Mesothelial cell of epicardium (in vitro differentiated cells): ENCODE data around the gene AGAP3. TPM values are rescaled to one million over a fixed set of nuclear protein-coding genes. Genes with fewer than 3 reads are reported as not detected.
A peak's percentile ranks its signal among the peaks of the same experiment; 100 is the strongest.

ENCODE experiments used
- DNase-seq, 2 experiments: peaks; one replicate each; pipeline ENCODE4 v3.0.0; 2021; ENCODE audit warnings: low spot score in 2 of 2; ENCODE audit not compliant: unreplicated experiment in 2 of 2
- H3K27ac Mint-ChIP-seq: 2 replicates; pipeline ENCODE4 v1.8.0; 2021; ENCODE audit warnings: mixed read lengths
- H3K27me3 Mint-ChIP-seq: 2 replicates; pipeline ENCODE4 v1.8.0; 2021; ENCODE audit warnings: low read depth, mixed read lengths
- H3K36me3 Mint-ChIP-seq: 2 replicates; pipeline ENCODE4 v1.8.0; 2021; ENCODE audit warnings: mixed read lengths
- H3K4me1 Mint-ChIP-seq: 2 replicates; pipeline ENCODE4 v1.8.0; 2021; ENCODE audit warnings: mixed read lengths
- H3K4me3 Mint-ChIP-seq: 2 replicates; pipeline ENCODE4 v1.8.0; 2021; ENCODE audit warnings: mild to moderate bottlenecking, moderate library complexity, mixed read lengths
- H3K9me3 Mint-ChIP-seq: 2 replicates; pipeline ENCODE4 v1.8.0; 2021; ENCODE audit warnings: mixed read lengths
- total RNA-seq: library from RNA; stranded (reverse); gene quantifications from 3 replicates; pipeline ENCODE4 v1.2.1, GENCODE V29; 2021
- TF ChIP-seq, protein P1 (sequence below): fragments of 200-600 bp; sonication (generic); IDR thresholded peaks from one replicate; pipeline ENCODE4 v1.5.0; 2021; ENCODE audit warnings: antibody characterized with exemption; ENCODE audit not compliant: unreplicated experiment

Gene AGAP3
- total RNA-seq, 1 donor from 2014 or later, result 134 TPM

GRCh38 chr7:151063212-151063561, 23.1 kb upstream of the AGAP3 start:
- Mint-ChIP-seq H3K4me3 (no peak overlapping the region), H3K4me1 (peaks cover 49% of the 10 kb centered on the region), H3K27ac (peak overlapping the region; percentile 6), H3K27me3 (no peaks in the 10 kb centered on the region), H3K36me3 (peaks cover 12% of the 10 kb centered on the region), H3K9me3 (no peaks in the 10 kb centered on the region)
- DNase-seq, result no peak
- TF ChIP-seq, protein P1, sequence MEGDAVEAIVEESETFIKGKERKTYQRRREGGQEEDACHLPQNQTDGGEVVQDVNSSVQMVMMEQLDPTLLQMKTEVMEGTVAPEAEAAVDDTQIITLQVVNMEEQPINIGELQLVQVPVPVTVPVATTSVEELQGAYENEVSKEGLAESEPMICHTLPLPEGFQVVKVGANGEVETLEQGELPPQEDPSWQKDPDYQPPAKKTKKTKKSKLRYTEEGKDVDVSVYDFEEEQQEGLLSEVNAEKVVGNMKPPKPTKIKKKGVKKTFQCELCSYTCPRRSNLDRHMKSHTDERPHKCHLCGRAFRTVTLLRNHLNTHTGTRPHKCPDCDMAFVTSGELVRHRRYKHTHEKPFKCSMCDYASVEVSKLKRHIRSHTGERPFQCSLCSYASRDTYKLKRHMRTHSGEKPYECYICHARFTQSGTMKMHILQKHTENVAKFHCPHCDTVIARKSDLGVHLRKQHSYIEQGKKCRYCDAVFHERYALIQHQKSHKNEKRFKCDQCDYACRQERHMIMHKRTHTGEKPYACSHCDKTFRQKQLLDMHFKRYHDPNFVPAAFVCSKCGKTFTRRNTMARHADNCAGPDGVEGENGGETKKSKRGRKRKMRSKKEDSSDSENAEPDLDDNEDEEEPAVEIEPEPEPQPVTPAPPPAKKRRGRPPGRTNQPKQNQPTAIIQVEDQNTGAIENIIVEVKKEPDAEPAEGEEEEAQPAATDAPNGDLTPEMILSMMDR, result no peak

- no peak overlapping the region for H3K27ac Mint-ChIP-seq
- H3K36me3 Mint-ChIP-seq, result peaks cover 16% of the 10 kb centered on the region
- no peaks in the 10 kb centered on the region for H3K9me3 Mint-ChIP-seq
- H3K27me3 Mint-ChIP-seq, result no peaks in the 10 kb centered on the region
- H3K4me1 Mint-ChIP-seq, result peaks cover 40% of the 10 kb centered on the region
- H3K4me3 Mint-ChIP-seq, result no peak overlapping the region
- DNase-seq, result no peak
- TF ChIP-seq, protein P1, result no peak
Observed at GRCh38 chr7:151064454-151064853, 21.8 kb upstream of the AGAP3 start.

- Mint-ChIP-seq H3K4me3 (no peak overlapping the region), H3K36me3 (peaks cover 16% of the 10 kb centered on the region), H3K4me1 (peaks cover 40% of the 10 kb centered on the region), H3K27ac (no peak overlapping the region), H3K27me3 (no peaks in the 10 kb centered on the region), H3K9me3 (no peaks in the 10 kb centered on the region)
- TF ChIP-seq, protein P1, result no peak
- no peak for DNase-seq
Observed at GRCh38 chr7:151064993-151065392, 21.3 kb upstream of the AGAP3 start.

DNA sequence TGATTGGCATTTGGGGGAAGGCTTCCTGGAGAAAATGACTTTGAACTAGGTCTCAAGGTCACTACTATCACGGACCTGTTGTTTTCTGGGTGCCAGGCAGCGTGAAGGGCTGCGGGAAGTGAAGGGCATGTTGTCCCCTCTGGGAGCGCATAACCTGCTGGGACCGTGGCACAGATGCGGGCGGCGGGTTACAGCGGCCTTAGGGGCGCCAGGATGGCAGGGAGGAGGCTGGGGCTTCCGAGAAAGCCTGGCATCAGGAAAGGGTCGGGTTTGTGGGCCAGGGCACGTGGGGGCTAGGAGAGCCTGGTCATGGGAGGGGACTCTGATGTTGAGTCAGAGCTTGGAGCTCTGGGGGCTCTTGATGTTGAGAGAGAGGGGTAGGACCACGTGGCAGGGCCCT, 20.8 kb upstream of the AGAP3 start:
- Mint-ChIP-seq H3K36me3 (peaks cover 16% of the 10 kb centered on the region), H3K4me1 (peaks cover 36% of the 10 kb centered on the region), H3K27me3 (no peaks in the 10 kb centered on the region)

DNA sequence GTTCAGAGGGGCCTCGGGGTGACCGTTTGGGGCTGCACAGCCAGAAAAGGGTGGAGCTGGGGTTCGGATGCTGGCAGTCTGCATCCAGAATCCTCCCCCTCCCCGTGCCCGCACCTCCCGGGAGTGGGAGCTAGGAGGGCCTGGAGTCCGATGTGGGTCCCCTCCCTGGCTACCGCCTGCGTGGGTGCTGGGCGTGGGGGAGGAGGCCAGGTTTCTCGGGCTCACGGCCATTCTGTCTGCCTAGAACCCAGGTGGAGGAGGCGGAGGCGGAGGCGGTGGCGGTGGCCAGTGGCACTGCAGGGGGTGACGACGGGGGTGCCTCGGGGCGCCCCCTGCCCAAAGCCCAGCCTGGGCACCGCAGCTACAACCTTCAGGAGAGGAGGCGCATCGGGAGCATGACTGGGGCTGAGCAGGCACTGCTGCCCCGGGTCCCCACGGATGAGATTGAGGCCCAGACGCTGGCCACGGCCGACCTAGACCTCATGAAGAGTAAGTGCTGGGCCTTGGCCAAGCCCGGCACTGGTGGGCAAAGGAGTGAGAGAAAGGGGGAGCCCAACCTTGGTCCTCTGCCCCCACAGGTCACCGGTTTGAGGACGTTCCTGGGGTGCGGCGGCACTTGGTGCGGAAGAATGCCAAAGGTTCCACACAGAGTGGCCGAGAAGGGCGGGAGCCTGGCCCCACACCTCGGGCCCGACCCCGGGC, 19.9 kb upstream of the AGAP3 start:
- Mint-ChIP-seq H3K4me3 (no peak overlapping the region), H3K4me1 (peaks cover 27% of the 10 kb centered on the region), H3K27ac (no peak overlapping the region), H3K36me3 (peaks cover 16% of the 10 kb centered on the region), H3K27me3 (no peaks in the 10 kb centered on the region), H3K9me3 (no peaks in the 10 kb centered on the region)
- TF ChIP-seq, protein P1, result no peak
- DNase-seq, result no peak

More for the DNA sequence above, 20.8 kb upstream of the AGAP3 start:
- no peaks in the 10 kb centered on the region for H3K9me3 Mint-ChIP-seq
- no peak for DNase-seq
- no peak overlapping the region for H3K27ac Mint-ChIP-seq
- TF ChIP-seq, protein P1, result no peak
- H3K4me3 Mint-ChIP-seq, result no peak overlapping the region
